ENCODE measurements around the gene PDE4D.
"Not testable (repeated sequence)": the region's sequence is repeated elsewhere in the genome, so short reads cannot be mapped to it uniquely, and the experiment has no call there.

Gene PDE4D

GRCh38 chr5:59001716-59002115 lies 891.8 kb downstream of the PDE4D start:
- DNase-seq (ENCODE audit: low spot score) = no peak

GRCh38 chr5:59001154-59001553 lies 892.4 kb downstream of the PDE4D start:
- DNase-seq (ENCODE audit: low spot score) = no peak

- peak; percentile 12 for DNase-seq (ENCODE audit: low spot score)
Measured at GRCh38 chr5:59000211-59000610, 893.3 kb downstream of the PDE4D start.

- DNase-seq (ENCODE audit: low spot score) = peak; percentile 4
Measured at GRCh38 chr5:58999804-59000203, 893.7 kb downstream of the PDE4D start.

GRCh38 chr5:58998544-58998943 lies 895.0 kb downstream of the PDE4D start:
- DNase-seq (ENCODE audit: low spot score) = no peak

GRCh38 chr5:58995779-58996178 lies 897.7 kb downstream of the PDE4D start:
- not testable (repeated sequence) for DNase-seq (ENCODE audit: low spot score)

- DNase-seq (ENCODE audit: low spot score) = no peak
Measured at GRCh38 chr5:58993461-58993860, 900.1 kb downstream of the PDE4D start.

GRCh38 chr5:58988938-58989337 lies 904.6 kb downstream of the PDE4D start:
- no peak for DNase-seq (ENCODE audit: low spot score)

GRCh38 chr5:58987193-58987592 lies 906.3 kb downstream of the PDE4D start:
- no peak for DNase-seq (ENCODE audit: low spot score)

- no peak for DNase-seq (ENCODE audit: low spot score)
Measured at GRCh38 chr5:58986281-58986680, 907.2 kb downstream of the PDE4D start.

GRCh38 chr5:58985759-58986158 lies 907.8 kb downstream of the PDE4D start:
- DNase-seq (ENCODE audit: low spot score) = no peak

- no peak for DNase-seq (ENCODE audit: low spot score)
Measured at GRCh38 chr5:58985311-58985710, 908.2 kb downstream of the PDE4D start.

- DNase-seq (ENCODE audit: low spot score) = no peak
Measured at GRCh38 chr5:58983526-58984452, 909.7 kb downstream of the PDE4D start.

GRCh38 chr5:58980890-58981289 lies 912.6 kb downstream of the PDE4D start:
- no peak for DNase-seq (ENCODE audit: low spot score)

GRCh38 chr5:58979090-58979489 lies 914.4 kb downstream of the PDE4D start:
- no peak for DNase-seq (ENCODE audit: low spot score)

GRCh38 chr5:58974601-58975000 lies 918.9 kb downstream of the PDE4D start:
- DNase-seq (ENCODE audit: low spot score) = no peak

GRCh38 chr5:58974083-58974482 lies 919.4 kb downstream of the PDE4D start:
- no peak for DNase-seq (ENCODE audit: low spot score)

- DNase-seq (ENCODE audit: low spot score) = peak; percentile 11
Measured at GRCh38 chr5:58972301-58972700, 921.2 kb downstream of the PDE4D start.

- no peak for DNase-seq (ENCODE audit: low spot score)
Measured at GRCh38 chr5:58970766-58971165, 922.8 kb downstream of the PDE4D start.

- no peak for DNase-seq (ENCODE audit: low spot score)
Measured at GRCh38 chr5:58969795-58970194, 923.7 kb downstream of the PDE4D start.

GRCh38 chr5:58969253-58969652 lies 924.3 kb downstream of the PDE4D start:
- DNase-seq (ENCODE audit: low spot score) = no peak

GRCh38 chr5:58968350-58968749 lies 925.2 kb downstream of the PDE4D start:
- DNase-seq (ENCODE audit: low spot score) = no peak

- no peak for DNase-seq (ENCODE audit: low spot score)
Measured at GRCh38 chr5:58967597-58968281, 925.8 kb downstream of the PDE4D start.

All from RKO (cell line).